ENCODE data around the gene CHN2. TPM values are rescaled to one million over a fixed set of nuclear protein-coding genes. Genes with fewer than 3 reads are reported as not detected.

CHN2 gene
- total RNA-seq, 1 experiment from 2014 or later = 0.15 TPM

- H3K4me1 ChIP-seq (ENCODE audit: control insufficient read depth, insufficient read depth, low read length) = no peaks in the 10 kb centered on the region
- H3K27me3 ChIP-seq (ENCODE audit: control insufficient read depth, insufficient read depth, low read length) = peaks cover 20% of the 10 kb centered on the region
- BruUV-seq (replicated peaks) = no TSS peak
- in situ Hi-C loops (cut with HindIII; ENCODE audit: low pct_unique_long_range_greater_than_20kb, low sequenced_read_pairs) = no loop called here
- no peak overlapping the region for H3K27ac ChIP-seq (ENCODE audit: low read length)
- no peak for ATAC-seq
- ChIA-PET POLR2A (no interaction called here), CTCF (no interaction called here)
- no peaks in the 10 kb centered on the region for H3K36me3 ChIP-seq (ENCODE audit: control insufficient read depth, insufficient read depth, low read length)
- DNase-seq (ENCODE audit: low read depth, low spot score) = no peak
- intact Hi-C loops (cut with micrococcal nuclease; ENCODE audit: unreplicated experiment) = no loop called here
- no peak overlapping the region for H3K4me3 ChIP-seq (ENCODE audit: low read depth in 2 of 2, low read length in 2 of 2)
- peaks cover 3% of the 10 kb centered on the region; the same call in 1 of the 2 replicates for H3K9me3 ChIP-seq (ENCODE audit: control insufficient read depth, insufficient read depth, low read depth, low read length)
- TF ChIP-seq CTCF (IDR thresholded peaks at IDR 0.05) (no peak), POLR2AphosphoS5 (IDR thresholded peaks at IDR 0.05; ENCODE audit: low read depth, low read length) (no peak), SIN3A (IDR thresholded peaks at IDR 0.05; ENCODE audit: borderline replicate concordance, insufficient read depth, low read depth, low read length) (no peak), TCF7L2 (IDR thresholded peaks at IDR 0.05; ENCODE audit: low read depth, low read length) (no peak), REST (IDR thresholded peaks at IDR 0.05; ENCODE audit: insufficient read depth in 1 of 2, low read depth in 2 of 2, low read length in 1 of 2) (no peak)
Observed at GRCh38 chr7:29217113-29217512, 22.5 kb downstream of the CHN2 start.

- TF ChIP-seq CTCF (IDR thresholded peaks at IDR 0.05) = no peak
- no peaks in the 10 kb centered on the region for H3K4me1 ChIP-seq (ENCODE audit: control insufficient read depth, insufficient read depth, low read length)
- BruUV-seq (replicated peaks) = no TSS peak
- H3K27ac ChIP-seq (ENCODE audit: low read length) = no peak overlapping the region
- in situ Hi-C loops (cut with HindIII; ENCODE audit: low pct_unique_long_range_greater_than_20kb, low sequenced_read_pairs) (no loop called here), intact Hi-C loops (cut with micrococcal nuclease; ENCODE audit: unreplicated experiment) (no loop called here)
- H3K4me3 ChIP-seq (ENCODE audit: low read depth in 2 of 2, low read length in 2 of 2) = no peak overlapping the region
- peaks cover 3% of the 10 kb centered on the region; the same call in 1 of the 2 replicates for H3K9me3 ChIP-seq (ENCODE audit: control insufficient read depth, insufficient read depth, low read depth, low read length)
- peaks cover 4% of the 10 kb centered on the region; the same call in 1 of the 2 replicates for H3K27me3 ChIP-seq (ENCODE audit: control insufficient read depth, insufficient read depth, low read length)
- POLR2A ChIA-PET = no interaction called here
- no peaks in the 10 kb centered on the region for H3K36me3 ChIP-seq (ENCODE audit: control insufficient read depth, insufficient read depth, low read length)
- DNase-seq (ENCODE audit: low read depth, low spot score) (no peak), ATAC-seq (no peak)
- CTCF ChIA-PET = no interaction called here
Observed at GRCh38 chr7:29224726-29225125, 30.2 kb downstream of the CHN2 start.

All from Panc1 (cell line).